Peyer's patch (tissue), 4 donors: ENCODE measurements around the gene CXorf58.

Experiments used
- POLR2A ChIP-seq, 2 donors: fragments of 450-650 bp; IDR thresholded peaks; one replicate each; pipeline ENCODE4 v1.5.1; 2017; ENCODE audit warnings: antibody characterized with exemption in 2 of 2, mild to moderate bottlenecking in 2 of 2, moderate library complexity in 2 of 2
- TF ChIP-seq, protein P1 (sequence below), 6 experiments: fragments of 450-650 bp in 4 of 6; fragments of 200-600 bp in 2 of 6; sonication (generic) in 1 of 6; IDR thresholded peaks; one replicate each; pipeline ENCODE4 v1.5.1; 2017 to 2019; ENCODE audit warnings: antibody characterized with exemption in 6 of 6, mild to moderate bottlenecking in 3 of 6, moderate library complexity in 1 of 6

DNA sequence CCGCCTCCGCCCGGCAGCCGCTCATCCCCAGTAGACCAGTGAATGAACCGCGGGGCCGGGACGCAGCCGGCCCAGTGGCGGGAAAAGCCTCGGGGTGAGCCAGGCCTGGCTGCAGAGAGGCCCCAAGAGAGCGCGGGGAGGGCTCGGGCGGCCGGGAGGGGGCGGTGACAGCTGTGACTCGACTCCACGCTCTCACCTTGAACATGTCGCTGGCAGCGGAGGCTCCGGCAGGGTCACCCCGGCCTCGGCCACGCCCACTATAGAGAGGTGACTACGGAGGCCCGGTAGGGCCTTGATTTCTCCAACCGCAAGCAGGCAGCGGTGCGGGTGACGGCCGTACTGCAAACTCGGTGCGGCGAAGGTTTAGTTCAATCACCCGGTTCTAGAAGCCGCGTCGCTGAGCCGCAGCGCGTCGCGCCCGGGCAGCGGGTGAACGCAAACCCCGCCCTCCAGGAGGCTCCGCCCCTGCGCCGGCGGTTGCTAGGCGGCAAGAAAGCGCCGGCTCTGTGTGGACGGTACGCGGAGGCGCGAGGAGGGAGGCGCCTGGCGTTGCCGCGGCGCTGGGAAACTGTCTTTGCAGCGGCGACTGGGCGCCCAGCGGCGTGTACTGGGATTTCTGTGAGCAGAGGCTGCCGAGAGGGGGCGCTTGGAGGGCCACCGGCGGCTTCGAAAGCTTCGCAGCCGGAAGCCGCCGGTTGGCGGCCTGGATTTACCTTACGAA lies at the start of gene CXorf58, which contains the start of gene APOO:
- TF ChIP-seq, protein P1, sequence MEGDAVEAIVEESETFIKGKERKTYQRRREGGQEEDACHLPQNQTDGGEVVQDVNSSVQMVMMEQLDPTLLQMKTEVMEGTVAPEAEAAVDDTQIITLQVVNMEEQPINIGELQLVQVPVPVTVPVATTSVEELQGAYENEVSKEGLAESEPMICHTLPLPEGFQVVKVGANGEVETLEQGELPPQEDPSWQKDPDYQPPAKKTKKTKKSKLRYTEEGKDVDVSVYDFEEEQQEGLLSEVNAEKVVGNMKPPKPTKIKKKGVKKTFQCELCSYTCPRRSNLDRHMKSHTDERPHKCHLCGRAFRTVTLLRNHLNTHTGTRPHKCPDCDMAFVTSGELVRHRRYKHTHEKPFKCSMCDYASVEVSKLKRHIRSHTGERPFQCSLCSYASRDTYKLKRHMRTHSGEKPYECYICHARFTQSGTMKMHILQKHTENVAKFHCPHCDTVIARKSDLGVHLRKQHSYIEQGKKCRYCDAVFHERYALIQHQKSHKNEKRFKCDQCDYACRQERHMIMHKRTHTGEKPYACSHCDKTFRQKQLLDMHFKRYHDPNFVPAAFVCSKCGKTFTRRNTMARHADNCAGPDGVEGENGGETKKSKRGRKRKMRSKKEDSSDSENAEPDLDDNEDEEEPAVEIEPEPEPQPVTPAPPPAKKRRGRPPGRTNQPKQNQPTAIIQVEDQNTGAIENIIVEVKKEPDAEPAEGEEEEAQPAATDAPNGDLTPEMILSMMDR (IDR thresholded peaks at IDR 0.05): peak; percentile 64 to 94 (median 86)
- TF ChIP-seq POLR2A (IDR thresholded peaks at IDR 0.05): peak; percentile 17 to 50
